ENCODE measurements around the gene MCOLN2.
A peak's percentile ranks its signal among the peaks of the same experiment; 100 is the strongest.
"Not testable (repeated sequence)": the region's sequence is repeated elsewhere in the genome, so short reads cannot be mapped to it uniquely, and the experiment has no call there.

MCOLN2 gene

GRCh38 chr1:84995484-84996334 is 1.2 kb downstream of the MCOLN2 start:
- H3K4me3 ChIP-seq (ENCODE audit: low read depth, low read length): no peak overlapping the region

DNA sequence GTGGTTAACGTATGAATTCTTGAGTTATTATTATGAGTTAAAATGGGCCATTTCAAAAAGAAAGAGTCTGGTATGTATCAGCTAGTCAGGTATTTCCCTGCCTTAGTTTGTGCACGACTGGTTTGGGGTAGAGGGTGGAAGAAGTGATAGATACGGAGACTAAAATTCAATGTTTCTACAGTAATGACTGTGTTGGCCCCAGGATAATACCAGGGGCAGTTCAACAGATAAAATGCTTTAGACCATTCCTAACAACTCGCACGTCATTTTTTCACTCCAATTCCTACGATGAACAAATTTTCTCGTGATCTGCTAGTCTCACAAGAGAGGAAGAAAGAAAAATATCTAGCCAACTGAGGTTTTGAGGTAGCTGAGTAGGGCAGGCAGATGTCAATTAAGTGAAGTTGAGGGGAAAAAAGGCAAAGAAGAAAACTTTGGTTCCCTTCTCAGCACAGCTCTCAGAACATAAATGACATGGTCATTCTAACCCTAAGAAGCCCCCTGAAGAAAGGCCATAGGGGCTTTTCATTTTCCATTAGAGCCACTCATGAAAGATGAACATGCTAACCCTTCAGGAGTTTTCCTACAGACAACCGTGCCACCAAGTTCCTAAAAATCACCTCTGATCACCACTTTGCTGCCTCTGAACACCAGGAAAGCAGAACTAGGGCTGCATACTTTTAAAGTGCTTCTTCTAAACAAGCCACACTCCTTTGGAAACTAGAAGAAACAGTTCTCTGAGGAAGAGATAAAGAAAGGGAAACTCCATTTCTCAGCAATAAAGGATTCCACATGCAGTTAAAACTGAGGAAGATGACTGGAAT is 5.6 kb downstream of the MCOLN2 start:
- TF ChIP-seq MYC (IDR thresholded peaks at IDR 0.05; ENCODE audit: low read depth, low read length) (no peak), POLR2A (IDR thresholded peaks at IDR 0.05; ENCODE audit: extremely low read depth, insufficient read length) (no peak)
- TF ChIP-seq, protein P1, sequence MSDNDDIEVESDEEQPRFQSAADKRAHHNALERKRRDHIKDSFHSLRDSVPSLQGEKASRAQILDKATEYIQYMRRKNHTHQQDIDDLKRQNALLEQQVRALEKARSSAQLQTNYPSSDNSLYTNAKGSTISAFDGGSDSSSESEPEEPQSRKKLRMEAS (IDR thresholded peaks at IDR 0.05; ENCODE audit: low read depth, low read length): no peak
- TF ChIP-seq, protein P2, sequence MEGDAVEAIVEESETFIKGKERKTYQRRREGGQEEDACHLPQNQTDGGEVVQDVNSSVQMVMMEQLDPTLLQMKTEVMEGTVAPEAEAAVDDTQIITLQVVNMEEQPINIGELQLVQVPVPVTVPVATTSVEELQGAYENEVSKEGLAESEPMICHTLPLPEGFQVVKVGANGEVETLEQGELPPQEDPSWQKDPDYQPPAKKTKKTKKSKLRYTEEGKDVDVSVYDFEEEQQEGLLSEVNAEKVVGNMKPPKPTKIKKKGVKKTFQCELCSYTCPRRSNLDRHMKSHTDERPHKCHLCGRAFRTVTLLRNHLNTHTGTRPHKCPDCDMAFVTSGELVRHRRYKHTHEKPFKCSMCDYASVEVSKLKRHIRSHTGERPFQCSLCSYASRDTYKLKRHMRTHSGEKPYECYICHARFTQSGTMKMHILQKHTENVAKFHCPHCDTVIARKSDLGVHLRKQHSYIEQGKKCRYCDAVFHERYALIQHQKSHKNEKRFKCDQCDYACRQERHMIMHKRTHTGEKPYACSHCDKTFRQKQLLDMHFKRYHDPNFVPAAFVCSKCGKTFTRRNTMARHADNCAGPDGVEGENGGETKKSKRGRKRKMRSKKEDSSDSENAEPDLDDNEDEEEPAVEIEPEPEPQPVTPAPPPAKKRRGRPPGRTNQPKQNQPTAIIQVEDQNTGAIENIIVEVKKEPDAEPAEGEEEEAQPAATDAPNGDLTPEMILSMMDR (IDR thresholded peaks at IDR 0.05; ENCODE audit: low read depth, low read length): no peak
- peak; percentile 4 for DNase-seq (ENCODE audit: low read depth)
- H3K4me3 ChIP-seq (ENCODE audit: low read depth, low read length): no peak overlapping the region

More at GRCh38 chr1:84995484-84996334, 1.2 kb downstream of the MCOLN2 start:
- no peak for DNase-seq (ENCODE audit: low read depth)
- TF ChIP-seq MYC (IDR thresholded peaks at IDR 0.05; ENCODE audit: low read depth, low read length) (no peak), POLR2A (IDR thresholded peaks at IDR 0.05; ENCODE audit: extremely low read depth, insufficient read length) (no peak)

DNA sequence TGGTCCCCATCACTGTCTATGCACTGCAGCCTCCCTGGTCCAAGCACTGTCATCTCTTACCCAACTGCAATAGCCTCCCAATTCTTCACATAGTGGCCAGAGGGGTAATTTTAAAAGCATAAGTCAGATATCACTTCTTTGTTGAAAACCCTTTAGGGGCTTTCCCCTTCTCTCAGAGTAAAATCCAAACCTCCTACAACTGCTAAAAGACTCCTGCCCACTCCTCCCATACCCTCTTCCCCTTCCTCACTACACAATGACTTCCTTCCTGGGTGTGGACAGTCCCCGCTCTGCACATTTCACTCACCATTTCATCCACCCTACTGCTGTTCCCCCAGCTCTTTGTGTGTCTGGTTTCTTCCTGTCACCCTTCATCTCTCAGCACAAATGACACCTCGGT is 8.3 kb downstream of the MCOLN2 start:
- no peak overlapping the region for H3K4me3 ChIP-seq (ENCODE audit: low read depth, low read length)
- TF ChIP-seq, protein P2 (IDR thresholded peaks at IDR 0.05; ENCODE audit: low read depth, low read length): no peak
- TF ChIP-seq MYC (IDR thresholded peaks at IDR 0.05; ENCODE audit: low read depth, low read length): no peak
- DNase-seq (ENCODE audit: low read depth): no peak

GRCh38 chr1:84986561-84986960 is 10.4 kb downstream of the MCOLN2 start:
- DNase-seq (ENCODE audit: low read depth): not testable (repeated sequence)

GRCh38 chr1:84985365-84985764 is 11.5 kb downstream of the MCOLN2 start:
- no peak overlapping the region for H3K4me3 ChIP-seq (ENCODE audit: low read depth, low read length)
- no peak for DNase-seq (ENCODE audit: low read depth)
- TF ChIP-seq, protein P1 (IDR thresholded peaks at IDR 0.05; ENCODE audit: low read depth, low read length): no peak

More at GRCh38 chr1:84986561-84986960, 10.4 kb downstream of the MCOLN2 start:
- not testable (repeated sequence) for H3K4me3 ChIP-seq (ENCODE audit: low read depth, low read length)

DNA sequence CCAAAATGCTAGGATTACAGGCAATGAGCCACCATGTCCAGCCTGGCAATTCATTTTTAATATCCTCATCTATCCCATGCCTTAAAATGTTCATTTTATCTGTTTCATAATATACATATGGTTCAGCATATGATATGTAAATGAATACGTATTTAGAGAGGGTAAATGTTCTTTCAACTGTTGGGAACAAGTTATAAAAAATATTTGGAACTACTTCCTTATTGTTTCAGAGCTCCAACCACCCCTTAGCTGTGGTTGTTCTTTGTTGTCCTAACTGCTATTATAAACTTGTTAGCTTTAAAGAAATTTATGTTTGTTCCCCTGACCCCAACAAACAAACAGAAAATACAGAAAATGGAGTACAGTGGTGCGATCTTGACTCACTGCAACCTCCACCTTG is 14.5 kb downstream of the MCOLN2 start:
- TF ChIP-seq POLR2A (IDR thresholded peaks at IDR 0.05; ENCODE audit: extremely low read depth, insufficient read length) (no peak), MYC (IDR thresholded peaks at IDR 0.05; ENCODE audit: low read depth, low read length) (no peak)
- TF ChIP-seq, protein P2 (IDR thresholded peaks at IDR 0.05; ENCODE audit: low read depth, low read length): no peak
- TF ChIP-seq, protein P1 (IDR thresholded peaks at IDR 0.05; ENCODE audit: low read depth, low read length): no peak

DNA sequence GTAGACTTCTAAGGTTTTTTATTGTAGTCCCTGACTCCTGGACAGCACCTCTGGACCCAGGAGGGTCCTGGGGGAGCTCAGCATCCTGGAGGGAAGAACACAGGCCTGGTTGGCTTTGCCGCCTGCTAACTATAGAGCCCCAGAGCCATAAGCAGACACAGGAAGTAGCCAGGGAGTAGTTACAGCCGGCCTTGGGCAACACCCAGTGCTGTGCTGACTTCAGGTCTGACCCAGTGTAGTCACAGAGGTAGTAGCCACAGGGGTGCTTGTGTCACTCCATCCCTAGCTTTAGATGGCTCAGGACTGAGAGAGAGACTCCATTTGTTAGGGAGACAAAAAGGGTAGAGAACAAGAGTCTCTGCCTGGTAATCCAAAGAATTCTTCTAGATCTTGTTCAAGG is 21.9 kb downstream of the MCOLN2 start:
- DNase-seq (ENCODE audit: low read depth): no peak
- TF ChIP-seq POLR2A (IDR thresholded peaks at IDR 0.05; ENCODE audit: extremely low read depth, insufficient read length) (no peak), MYC (IDR thresholded peaks at IDR 0.05; ENCODE audit: low read depth, low read length) (no peak)
- TF ChIP-seq, protein P1 (IDR thresholded peaks at IDR 0.05; ENCODE audit: low read depth, low read length): no peak
- TF ChIP-seq, protein P2 (IDR thresholded peaks at IDR 0.05; ENCODE audit: low read depth, low read length): no peak

More for the DNA sequence above, 14.5 kb downstream of the MCOLN2 start:
- no peak overlapping the region for H3K4me3 ChIP-seq (ENCODE audit: low read depth, low read length)
- DNase-seq (ENCODE audit: low read depth): no peak

More for the DNA sequence above, 21.9 kb downstream of the MCOLN2 start:
- no peak overlapping the region for H3K4me3 ChIP-seq (ENCODE audit: low read depth, low read length)
